ENCODE results near the gene HOXA3. TPM values are rescaled to one million over a fixed set of nuclear protein-coding genes. Genes with fewer than 3 reads are reported as not detected.

Gene HOXA3
- total RNA-seq, 1 experiment from 2014 or later, result 22.6 TPM

GRCh38 chr7:27148031-27148755 lies 4.2 kb downstream of the HOXA3 start:
- Histone ChIP-seq H3K9me3 (no peaks in the 10 kb centered on the region), H3K27me3 (replicated peaks; ENCODE audit: control insufficient read depth, insufficient read depth, low read length) (no peaks in the 10 kb centered on the region), H3K4me3 (ENCODE audit: low read depth, low read length) (peak overlapping the region; percentile 46), H3K4me1 (peaks cover 27% of the 10 kb centered on the region), H3K36me3 (ENCODE audit: control insufficient read depth, insufficient read depth, low read length) (no peaks in the 10 kb centered on the region; the same call in 1 of the 2 replicates)
- intact Hi-C loops (cut with micrococcal nuclease; ENCODE audit: unreplicated experiment), result no loop called here
- Mint-ChIP-seq H3K4me3 (ENCODE audit: unreplicated experiment) (peak overlapping the region; percentile 73), H3K9me3 (ENCODE audit: unreplicated experiment) (no peaks in the 10 kb centered on the region), H3K27ac (ENCODE audit: unreplicated experiment) (peak overlapping the region; percentile 76), H3K27me3 (ENCODE audit: insufficient read depth, unreplicated experiment) (no peaks in the 10 kb centered on the region), H3K4me1 (ENCODE audit: low read depth, unreplicated experiment) (no peaks in the 10 kb centered on the region), H3K36me3 (ENCODE audit: insufficient read depth, unreplicated experiment) (peaks cover 12% of the 10 kb centered on the region)
- BruUV-seq (replicated peaks), result no TSS peak
- ChIA-PET CTCF (interaction anchor here (0.5 to 4.0 kb wide), 4 partner anchors 9 to 1263 kb away, joined by 3 to 40 read pairs (median 5); partner anchors contain the start of gene HOXA7), POLR2A (no interaction called here)
- peak; percentile 61 to 69 for DNase-seq
- no peak for TF ChIP-seq CTCF (IDR thresholded peaks at IDR 0.05; ENCODE audit: insufficient read depth in 1 of 2, low read depth in 1 of 2, low read length in 1 of 2, severe bottlenecking in 1 of 2, unreplicated experiment in 1 of 2)

- intact Hi-C loops (cut with micrococcal nuclease; ENCODE audit: unreplicated experiment), result no loop called here
- no peaks in the 10 kb centered on the region for H3K27me3 ChIP-seq (replicated peaks; ENCODE audit: control insufficient read depth, insufficient read depth, low read length)
- CTCF ChIA-PET, result interaction anchor here (0.5 to 4.0 kb wide), 3 partner anchors 10 to 36 kb away, joined by 5 to 40 read pairs (median 9); partner anchors contain the start of gene HOXA7
Measured at GRCh38 chr7:27147199-27148030, 5.0 kb downstream of the HOXA3 start, which contains the start of gene HOXA6. TSS of gene HOXA6 (minus strand) at chr7:27147774. CDS start at chr7:27147749, 25 bp downstream.

More at GRCh38 chr7:27147199-27148030, 5.0 kb downstream of the HOXA3 start, which contains the start of gene HOXA6:
- no peak for TF ChIP-seq CTCF (IDR thresholded peaks at IDR 0.05; ENCODE audit: insufficient read depth in 1 of 2, low read depth in 1 of 2, low read length in 1 of 2, severe bottlenecking in 1 of 2, unreplicated experiment in 1 of 2)
- Mint-ChIP-seq H3K9me3 (ENCODE audit: unreplicated experiment) (no peaks in the 10 kb centered on the region), H3K4me3 (ENCODE audit: unreplicated experiment) (peak within 1 kb of the TSS; percentile 73), H3K36me3 (ENCODE audit: insufficient read depth, unreplicated experiment) (peaks cover 16% of the 10 kb centered on the region), H3K4me1 (ENCODE audit: low read depth, unreplicated experiment) (no peaks in the 10 kb centered on the region), H3K27ac (ENCODE audit: unreplicated experiment) (peak within 1 kb of the TSS; percentile 76), H3K27me3 (ENCODE audit: insufficient read depth, unreplicated experiment) (no peaks in the 10 kb centered on the region)
- BruUV-seq (replicated peaks), result no TSS peak
- Histone ChIP-seq H3K4me3 (ENCODE audit: low read depth, low read length) (peak within 1 kb of the TSS; percentile 46), H3K4me1 (peaks cover 27% of the 10 kb centered on the region), H3K36me3 (ENCODE audit: control insufficient read depth, insufficient read depth, low read length) (no peaks in the 10 kb centered on the region; the same call in 1 of the 2 replicates), H3K9me3 (no peaks in the 10 kb centered on the region)
- POLR2A ChIA-PET, result no interaction called here
- DNase-seq, result peak; percentile 57 to 67
